Measurements from ENCODE around the gene PPP2R3B. TPM values are rescaled to one million over a fixed set of nuclear protein-coding genes. Genes with fewer than 3 reads are reported as not detected.

PPP2R3B gene
- total RNA-seq, 1 experiment from 2014 or later: 130 TPM

DNA sequence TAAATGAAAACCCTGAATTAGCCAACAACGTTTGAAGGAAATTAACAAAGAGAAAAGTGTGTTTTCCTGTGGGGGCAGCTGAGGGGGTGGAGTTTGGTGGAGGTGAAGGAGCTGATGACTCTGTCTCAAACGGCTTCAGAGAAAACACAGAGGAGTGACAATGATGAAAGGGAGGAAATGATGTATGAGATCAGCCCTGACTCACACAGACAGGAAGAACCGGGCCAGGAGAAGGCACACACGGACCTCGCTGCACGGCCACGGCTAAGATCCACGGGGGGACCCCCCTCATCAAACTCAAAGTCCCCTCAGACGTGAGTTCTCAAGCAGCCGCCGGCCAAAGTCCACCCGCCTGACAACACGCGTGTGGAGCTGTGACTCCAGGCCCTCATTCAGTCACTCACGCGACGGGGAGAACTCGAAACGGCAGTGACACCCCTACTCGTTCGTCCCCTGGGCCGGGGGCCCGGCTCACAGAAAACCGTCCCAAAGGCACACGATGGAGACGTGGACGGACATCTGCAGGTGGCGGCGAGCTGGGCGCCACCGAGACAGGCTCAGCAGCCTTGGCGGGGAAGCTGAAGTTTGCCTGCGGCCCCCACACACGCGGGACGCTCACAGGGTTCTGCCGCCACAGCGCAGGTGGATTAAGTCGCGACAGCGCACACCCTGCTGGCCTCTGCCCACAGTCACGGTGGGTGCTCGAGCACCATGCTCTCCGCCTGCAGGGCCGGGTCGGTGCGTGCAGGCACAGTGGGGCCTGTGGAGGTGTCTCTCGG lies 28.8 kb downstream of the PPP2R3B start:
- H3K4me1 Mint-ChIP-seq: no peaks in the 10 kb centered on the region
- peaks cover 44% of the 10 kb centered on the region for H3K36me3 Mint-ChIP-seq
- no peak for ATAC-seq
- no peaks in the 10 kb centered on the region for H3K9me3 Mint-ChIP-seq
- no peak for DNase-seq (ENCODE audit: low spot score)
- no peak overlapping the region for H3K4me3 Mint-ChIP-seq
- no peaks in the 10 kb centered on the region for H3K27me3 Mint-ChIP-seq (ENCODE audit: low read depth)
- peak overlapping the region; percentile 15; the same call in 1 of the 2 replicates for H3K27ac Mint-ChIP-seq
- POLR2A ChIA-PET: no interaction called here
- CTCF ChIA-PET: no interaction called here
- no peak for TF ChIP-seq RELA (CRISPR knock-in tag; IDR thresholded peaks at IDR 0.05; ENCODE audit: borderline replicate concordance)
- TF ChIP-seq, protein P1, sequence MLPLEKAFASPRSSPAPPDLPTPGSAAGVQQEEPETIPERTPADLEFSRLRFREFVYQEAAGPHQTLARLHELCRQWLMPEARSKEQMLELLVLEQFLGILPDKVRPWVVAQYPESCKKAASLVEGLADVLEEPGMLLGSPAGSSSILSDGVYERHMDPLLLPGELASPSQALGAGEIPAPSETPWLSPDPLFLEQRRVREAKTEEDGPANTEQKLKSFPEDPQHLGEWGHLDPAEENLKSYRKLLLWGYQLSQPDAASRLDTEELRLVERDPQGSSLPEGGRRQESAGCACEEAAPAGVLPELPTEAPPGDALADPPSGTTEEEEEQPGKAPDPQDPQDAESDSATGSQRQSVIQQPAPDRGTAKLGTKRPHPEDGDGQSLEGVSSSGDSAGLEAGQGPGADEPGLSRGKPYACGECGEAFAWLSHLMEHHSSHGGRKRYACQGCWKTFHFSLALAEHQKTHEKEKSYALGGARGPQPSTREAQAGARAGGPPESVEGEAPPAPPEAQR (CRISPR knock-in tag; IDR thresholded peaks at IDR 0.05): no peak
- no peak for TF ChIP-seq NFYB (CRISPR knock-in tag; conservative IDR thresholded peaks at IDR 0.05; ENCODE audit: low read depth)
- TF ChIP-seq, protein P2, sequence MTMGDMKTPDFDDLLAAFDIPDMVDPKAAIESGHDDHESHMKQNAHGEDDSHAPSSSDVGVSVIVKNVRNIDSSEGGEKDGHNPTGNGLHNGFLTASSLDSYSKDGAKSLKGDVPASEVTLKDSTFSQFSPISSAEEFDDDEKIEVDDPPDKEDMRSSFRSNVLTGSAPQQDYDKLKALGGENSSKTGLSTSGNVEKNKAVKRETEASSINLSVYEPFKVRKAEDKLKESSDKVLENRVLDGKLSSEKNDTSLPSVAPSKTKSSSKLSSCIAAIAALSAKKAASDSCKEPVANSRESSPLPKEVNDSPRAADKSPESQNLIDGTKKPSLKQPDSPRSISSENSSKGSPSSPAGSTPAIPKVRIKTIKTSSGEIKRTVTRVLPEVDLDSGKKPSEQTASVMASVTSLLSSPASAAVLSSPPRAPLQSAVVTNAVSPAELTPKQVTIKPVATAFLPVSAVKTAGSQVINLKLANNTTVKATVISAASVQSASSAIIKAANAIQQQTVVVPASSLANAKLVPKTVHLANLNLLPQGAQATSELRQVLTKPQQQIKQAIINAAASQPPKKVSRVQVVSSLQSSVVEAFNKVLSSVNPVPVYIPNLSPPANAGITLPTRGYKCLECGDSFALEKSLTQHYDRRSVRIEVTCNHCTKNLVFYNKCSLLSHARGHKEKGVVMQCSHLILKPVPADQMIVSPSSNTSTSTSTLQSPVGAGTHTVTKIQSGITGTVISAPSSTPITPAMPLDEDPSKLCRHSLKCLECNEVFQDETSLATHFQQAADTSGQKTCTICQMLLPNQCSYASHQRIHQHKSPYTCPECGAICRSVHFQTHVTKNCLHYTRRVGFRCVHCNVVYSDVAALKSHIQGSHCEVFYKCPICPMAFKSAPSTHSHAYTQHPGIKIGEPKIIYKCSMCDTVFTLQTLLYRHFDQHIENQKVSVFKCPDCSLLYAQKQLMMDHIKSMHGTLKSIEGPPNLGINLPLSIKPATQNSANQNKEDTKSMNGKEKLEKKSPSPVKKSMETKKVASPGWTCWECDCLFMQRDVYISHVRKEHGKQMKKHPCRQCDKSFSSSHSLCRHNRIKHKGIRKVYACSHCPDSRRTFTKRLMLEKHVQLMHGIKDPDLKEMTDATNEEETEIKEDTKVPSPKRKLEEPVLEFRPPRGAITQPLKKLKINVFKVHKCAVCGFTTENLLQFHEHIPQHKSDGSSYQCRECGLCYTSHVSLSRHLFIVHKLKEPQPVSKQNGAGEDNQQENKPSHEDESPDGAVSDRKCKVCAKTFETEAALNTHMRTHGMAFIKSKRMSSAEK (CRISPR knock-in tag; IDR thresholded peaks at IDR 0.05; ENCODE audit: borderline replicate concordance): no peak
- no peak for TF ChIP-seq CREB1 (CRISPR knock-in tag; IDR thresholded peaks at IDR 0.05)
- TF ChIP-seq, protein P3, sequence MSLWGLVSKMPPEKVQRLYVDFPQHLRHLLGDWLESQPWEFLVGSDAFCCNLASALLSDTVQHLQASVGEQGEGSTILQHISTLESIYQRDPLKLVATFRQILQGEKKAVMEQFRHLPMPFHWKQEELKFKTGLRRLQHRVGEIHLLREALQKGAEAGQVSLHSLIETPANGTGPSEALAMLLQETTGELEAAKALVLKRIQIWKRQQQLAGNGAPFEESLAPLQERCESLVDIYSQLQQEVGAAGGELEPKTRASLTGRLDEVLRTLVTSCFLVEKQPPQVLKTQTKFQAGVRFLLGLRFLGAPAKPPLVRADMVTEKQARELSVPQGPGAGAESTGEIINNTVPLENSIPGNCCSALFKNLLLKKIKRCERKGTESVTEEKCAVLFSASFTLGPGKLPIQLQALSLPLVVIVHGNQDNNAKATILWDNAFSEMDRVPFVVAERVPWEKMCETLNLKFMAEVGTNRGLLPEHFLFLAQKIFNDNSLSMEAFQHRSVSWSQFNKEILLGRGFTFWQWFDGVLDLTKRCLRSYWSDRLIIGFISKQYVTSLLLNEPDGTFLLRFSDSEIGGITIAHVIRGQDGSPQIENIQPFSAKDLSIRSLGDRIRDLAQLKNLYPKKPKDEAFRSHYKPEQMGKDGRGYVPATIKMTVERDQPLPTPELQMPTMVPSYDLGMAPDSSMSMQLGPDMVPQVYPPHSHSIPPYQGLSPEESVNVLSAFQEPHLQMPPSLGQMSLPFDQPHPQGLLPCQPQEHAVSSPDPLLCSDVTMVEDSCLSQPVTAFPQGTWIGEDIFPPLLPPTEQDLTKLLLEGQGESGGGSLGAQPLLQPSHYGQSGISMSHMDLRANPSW (CRISPR knock-in tag; conservative IDR thresholded peaks at IDR 0.05; ENCODE audit: low read depth): no peak
- no peak for TF ChIP-seq MYBL2 (CRISPR knock-in tag; IDR thresholded peaks at IDR 0.05)
- TF ChIP-seq ZNF232 (CRISPR knock-in tag; IDR thresholded peaks at IDR 0.05): no peak
- TF ChIP-seq CREM (CRISPR knock-in tag; IDR thresholded peaks at IDR 0.05): no peak
- TF ChIP-seq, protein P4, sequence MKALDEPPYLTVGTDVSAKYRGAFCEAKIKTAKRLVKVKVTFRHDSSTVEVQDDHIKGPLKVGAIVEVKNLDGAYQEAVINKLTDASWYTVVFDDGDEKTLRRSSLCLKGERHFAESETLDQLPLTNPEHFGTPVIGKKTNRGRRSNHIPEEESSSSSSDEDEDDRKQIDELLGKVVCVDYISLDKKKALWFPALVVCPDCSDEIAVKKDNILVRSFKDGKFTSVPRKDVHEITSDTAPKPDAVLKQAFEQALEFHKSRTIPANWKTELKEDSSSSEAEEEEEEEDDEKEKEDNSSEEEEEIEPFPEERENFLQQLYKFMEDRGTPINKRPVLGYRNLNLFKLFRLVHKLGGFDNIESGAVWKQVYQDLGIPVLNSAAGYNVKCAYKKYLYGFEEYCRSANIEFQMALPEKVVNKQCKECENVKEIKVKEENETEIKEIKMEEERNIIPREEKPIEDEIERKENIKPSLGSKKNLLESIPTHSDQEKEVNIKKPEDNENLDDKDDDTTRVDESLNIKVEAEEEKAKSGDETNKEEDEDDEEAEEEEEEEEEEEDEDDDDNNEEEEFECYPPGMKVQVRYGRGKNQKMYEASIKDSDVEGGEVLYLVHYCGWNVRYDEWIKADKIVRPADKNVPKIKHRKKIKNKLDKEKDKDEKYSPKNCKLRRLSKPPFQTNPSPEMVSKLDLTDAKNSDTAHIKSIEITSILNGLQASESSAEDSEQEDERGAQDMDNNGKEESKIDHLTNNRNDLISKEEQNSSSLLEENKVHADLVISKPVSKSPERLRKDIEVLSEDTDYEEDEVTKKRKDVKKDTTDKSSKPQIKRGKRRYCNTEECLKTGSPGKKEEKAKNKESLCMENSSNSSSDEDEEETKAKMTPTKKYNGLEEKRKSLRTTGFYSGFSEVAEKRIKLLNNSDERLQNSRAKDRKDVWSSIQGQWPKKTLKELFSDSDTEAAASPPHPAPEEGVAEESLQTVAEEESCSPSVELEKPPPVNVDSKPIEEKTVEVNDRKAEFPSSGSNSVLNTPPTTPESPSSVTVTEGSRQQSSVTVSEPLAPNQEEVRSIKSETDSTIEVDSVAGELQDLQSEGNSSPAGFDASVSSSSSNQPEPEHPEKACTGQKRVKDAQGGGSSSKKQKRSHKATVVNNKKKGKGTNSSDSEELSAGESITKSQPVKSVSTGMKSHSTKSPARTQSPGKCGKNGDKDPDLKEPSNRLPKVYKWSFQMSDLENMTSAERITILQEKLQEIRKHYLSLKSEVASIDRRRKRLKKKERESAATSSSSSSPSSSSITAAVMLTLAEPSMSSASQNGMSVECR (CRISPR knock-in tag; IDR thresholded peaks at IDR 0.05; ENCODE audit: borderline replicate concordance): no peak
- TF ChIP-seq TEAD4 (CRISPR knock-in tag; IDR thresholded peaks at IDR 0.05): no peak
- no peak for TF ChIP-seq IRF2 (CRISPR knock-in tag; IDR thresholded peaks at IDR 0.05; ENCODE audit: borderline replicate concordance, low read depth)
- TF ChIP-seq, protein P5, sequence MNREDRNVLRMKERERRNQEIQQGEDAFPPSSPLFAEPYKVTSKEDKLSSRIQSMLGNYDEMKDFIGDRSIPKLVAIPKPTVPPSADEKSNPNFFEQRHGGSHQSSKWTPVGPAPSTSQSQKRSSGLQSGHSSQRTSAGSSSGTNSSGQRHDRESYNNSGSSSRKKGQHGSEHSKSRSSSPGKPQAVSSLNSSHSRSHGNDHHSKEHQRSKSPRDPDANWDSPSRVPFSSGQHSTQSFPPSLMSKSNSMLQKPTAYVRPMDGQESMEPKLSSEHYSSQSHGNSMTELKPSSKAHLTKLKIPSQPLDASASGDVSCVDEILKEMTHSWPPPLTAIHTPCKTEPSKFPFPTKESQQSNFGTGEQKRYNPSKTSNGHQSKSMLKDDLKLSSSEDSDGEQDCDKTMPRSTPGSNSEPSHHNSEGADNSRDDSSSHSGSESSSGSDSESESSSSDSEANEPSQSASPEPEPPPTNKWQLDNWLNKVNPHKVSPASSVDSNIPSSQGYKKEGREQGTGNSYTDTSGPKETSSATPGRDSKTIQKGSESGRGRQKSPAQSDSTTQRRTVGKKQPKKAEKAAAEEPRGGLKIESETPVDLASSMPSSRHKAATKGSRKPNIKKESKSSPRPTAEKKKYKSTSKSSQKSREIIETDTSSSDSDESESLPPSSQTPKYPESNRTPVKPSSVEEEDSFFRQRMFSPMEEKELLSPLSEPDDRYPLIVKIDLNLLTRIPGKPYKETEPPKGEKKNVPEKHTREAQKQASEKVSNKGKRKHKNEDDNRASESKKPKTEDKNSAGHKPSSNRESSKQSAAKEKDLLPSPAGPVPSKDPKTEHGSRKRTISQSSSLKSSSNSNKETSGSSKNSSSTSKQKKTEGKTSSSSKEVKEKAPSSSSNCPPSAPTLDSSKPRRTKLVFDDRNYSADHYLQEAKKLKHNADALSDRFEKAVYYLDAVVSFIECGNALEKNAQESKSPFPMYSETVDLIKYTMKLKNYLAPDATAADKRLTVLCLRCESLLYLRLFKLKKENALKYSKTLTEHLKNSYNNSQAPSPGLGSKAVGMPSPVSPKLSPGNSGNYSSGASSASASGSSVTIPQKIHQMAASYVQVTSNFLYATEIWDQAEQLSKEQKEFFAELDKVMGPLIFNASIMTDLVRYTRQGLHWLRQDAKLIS (CRISPR knock-in tag; IDR thresholded peaks at IDR 0.05; ENCODE audit: borderline replicate concordance): no peak
- no peak for TF ChIP-seq FOXK1 (CRISPR knock-in tag; IDR thresholded peaks at IDR 0.05)
- TF ChIP-seq, protein P6, sequence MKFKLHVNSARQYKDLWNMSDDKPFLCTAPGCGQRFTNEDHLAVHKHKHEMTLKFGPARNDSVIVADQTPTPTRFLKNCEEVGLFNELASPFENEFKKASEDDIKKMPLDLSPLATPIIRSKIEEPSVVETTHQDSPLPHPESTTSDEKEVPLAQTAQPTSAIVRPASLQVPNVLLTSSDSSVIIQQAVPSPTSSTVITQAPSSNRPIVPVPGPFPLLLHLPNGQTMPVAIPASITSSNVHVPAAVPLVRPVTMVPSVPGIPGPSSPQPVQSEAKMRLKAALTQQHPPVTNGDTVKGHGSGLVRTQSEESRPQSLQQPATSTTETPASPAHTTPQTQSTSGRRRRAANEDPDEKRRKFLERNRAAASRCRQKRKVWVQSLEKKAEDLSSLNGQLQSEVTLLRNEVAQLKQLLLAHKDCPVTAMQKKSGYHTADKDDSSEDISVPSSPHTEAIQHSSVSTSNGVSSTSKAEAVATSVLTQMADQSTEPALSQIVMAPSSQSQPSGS (CRISPR knock-in tag; IDR thresholded peaks at IDR 0.05; ENCODE audit: borderline replicate concordance, low read depth): no peak
- TF ChIP-seq EMX1 (CRISPR knock-in tag; IDR thresholded peaks at IDR 0.05): no peak
- TF ChIP-seq MXD4 (CRISPR knock-in tag; IDR thresholded peaks at IDR 0.05; ENCODE audit: borderline replicate concordance): no peak
